Measurements from ENCODE around the gene PYGL. TPM values are rescaled to one million over a fixed set of nuclear protein-coding genes. Genes with fewer than 3 reads are reported as not detected.

The PYGL gene
- total RNA-seq, 2 donors from 2014 or later = 15.4 to 23.6 TPM

GRCh38 chr14:50955373-50956043, 11.2 kb upstream of the PYGL start:
- Histone ChIP-seq H3K27ac (no peak overlapping the region), H3K4me1 (replicated peaks) (no peaks in the 10 kb centered on the region), H3K9me3 (no peaks in the 10 kb centered on the region), H3K4me3 (no peak overlapping the region), H3K27me3 (replicated peaks; ENCODE audit: insufficient read depth) (no peaks in the 10 kb centered on the region), H3K36me3 (no peaks in the 10 kb centered on the region)
- WGBS = 49% methylated on average over 5 of the region's 5 CpGs
- TF ChIP-seq POLR2A (IDR thresholded peaks at IDR 0.05) = no peak
- no peak for TF ChIP-seq POLR2AphosphoS5 (IDR thresholded peaks at IDR 0.05)
- TF ChIP-seq CTCF (IDR thresholded peaks at IDR 0.05) = peak in 2 of 4 experiments; percentile 27 to 54
- peak; percentile 66 for DNase-seq (ENCODE audit: low spot score)
- intact Hi-C loops (cut with DNase I) = loop anchor here (2.0 to 10.0 kb wide), 2 partner anchors 263 to 829 kb away; no protein-coding TSS in a partner anchor

DNA sequence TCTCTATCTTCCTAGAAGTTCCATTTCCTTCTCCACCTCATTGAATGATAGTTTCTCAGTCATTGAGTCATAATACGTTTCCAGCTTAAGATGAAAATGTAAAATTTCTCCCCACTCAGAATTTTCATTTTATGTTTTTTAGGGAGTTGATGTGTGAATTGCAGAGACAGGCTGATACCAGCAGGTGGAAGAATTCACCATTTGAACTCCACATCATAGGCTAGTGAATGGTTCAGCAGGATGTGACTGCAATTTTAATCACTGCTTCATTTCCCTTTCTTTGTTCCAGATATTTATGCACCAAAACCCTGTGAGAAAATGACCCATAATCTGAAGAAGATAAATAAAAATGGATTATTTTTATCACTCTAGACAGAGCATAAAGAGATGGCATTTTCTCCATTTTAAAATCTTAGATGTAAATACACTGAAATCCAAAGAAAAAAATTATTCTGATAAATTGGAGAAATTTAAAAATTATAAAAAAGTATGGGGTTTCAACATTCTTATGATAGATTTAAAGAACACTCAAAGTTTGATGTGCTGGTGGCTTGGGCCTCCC, 10.6 kb upstream of the PYGL start:
- no peak for TF ChIP-seq POLR2AphosphoS5 (IDR thresholded peaks at IDR 0.05)
- TF ChIP-seq CTCF (IDR thresholded peaks at IDR 0.05) = peak; percentile 18 to 70 (median 50)
- Histone ChIP-seq H3K27me3 (replicated peaks; ENCODE audit: insufficient read depth) (no peaks in the 10 kb centered on the region), H3K4me1 (replicated peaks) (no peaks in the 10 kb centered on the region), H3K4me3 (no peak overlapping the region), H3K36me3 (no peaks in the 10 kb centered on the region), H3K27ac (no peak overlapping the region), H3K9me3 (no peaks in the 10 kb centered on the region)
- WGBS = 25% methylated on average over 1 of the region's 1 CpG
- DNase-seq (ENCODE audit: low spot score) = no peak
- intact Hi-C loops (cut with DNase I) = loop anchor here (2.0 to 10.0 kb wide), 2 partner anchors 264 to 830 kb away; no protein-coding TSS in a partner anchor

- TF ChIP-seq POLR2AphosphoS5 (IDR thresholded peaks at IDR 0.05) = no peak
- no peak for TF ChIP-seq POLR2A (IDR thresholded peaks at IDR 0.05)
- TF ChIP-seq CTCF (IDR thresholded peaks at IDR 0.05) = no peak
- Histone ChIP-seq H3K27me3 (replicated peaks; ENCODE audit: insufficient read depth) (no peaks in the 10 kb centered on the region), H3K27ac (no peak overlapping the region), H3K36me3 (no peaks in the 10 kb centered on the region), H3K4me3 (no peak overlapping the region), H3K4me1 (replicated peaks) (no peaks in the 10 kb centered on the region), H3K9me3 (no peaks in the 10 kb centered on the region)
- intact Hi-C loops (cut with DNase I) = loop anchor here (10.0 kb wide), 1 partner anchor 831 kb away; no protein-coding TSS in a partner anchor
- DNase-seq (ENCODE audit: low spot score) = no peak
- WGBS = 81% methylated on average over 1 of the region's 1 CpG
These were observed 9.2 kb upstream of the PYGL start for GRCh38 chr14:50953502-50953901.

DNA sequence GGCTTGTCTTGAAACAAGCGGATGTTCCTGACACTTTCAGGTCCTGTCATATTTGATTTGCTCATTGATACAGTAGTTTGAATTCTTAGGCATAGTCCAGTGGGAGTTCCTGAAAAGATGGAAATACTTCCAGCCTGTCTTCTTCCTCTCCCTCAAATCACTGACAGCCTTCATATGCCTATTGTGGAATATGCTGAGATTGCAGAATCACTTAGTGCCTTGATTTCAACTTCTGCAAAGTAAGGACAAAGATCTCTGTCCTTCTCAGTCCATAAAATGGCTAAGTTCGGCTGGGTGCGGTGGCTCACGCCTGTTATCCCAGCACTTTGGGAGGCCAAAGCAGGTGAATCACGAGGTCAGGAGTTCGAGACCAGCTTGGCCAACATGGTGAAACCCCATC, 6.7 kb upstream of the PYGL start:
- 95% methylated on average over 6 of the region's 6 CpGs for WGBS
- Histone ChIP-seq H3K9me3 (no peaks in the 10 kb centered on the region), H3K27ac (no peak overlapping the region), H3K36me3 (no peaks in the 10 kb centered on the region), H3K4me3 (no peak overlapping the region), H3K27me3 (replicated peaks; ENCODE audit: insufficient read depth) (no peaks in the 10 kb centered on the region), H3K4me1 (replicated peaks) (no peaks in the 10 kb centered on the region)
- TF ChIP-seq POLR2AphosphoS5 (IDR thresholded peaks at IDR 0.05) (no peak), CTCF (IDR thresholded peaks at IDR 0.05) (no peak), POLR2A (IDR thresholded peaks at IDR 0.05) (no peak)
- DNase-seq (ENCODE audit: low spot score) = no peak
- intact Hi-C loops (cut with DNase I) = loop anchor here (10.0 kb wide), 1 partner anchor 834 kb away; no protein-coding TSS in a partner anchor

DNA sequence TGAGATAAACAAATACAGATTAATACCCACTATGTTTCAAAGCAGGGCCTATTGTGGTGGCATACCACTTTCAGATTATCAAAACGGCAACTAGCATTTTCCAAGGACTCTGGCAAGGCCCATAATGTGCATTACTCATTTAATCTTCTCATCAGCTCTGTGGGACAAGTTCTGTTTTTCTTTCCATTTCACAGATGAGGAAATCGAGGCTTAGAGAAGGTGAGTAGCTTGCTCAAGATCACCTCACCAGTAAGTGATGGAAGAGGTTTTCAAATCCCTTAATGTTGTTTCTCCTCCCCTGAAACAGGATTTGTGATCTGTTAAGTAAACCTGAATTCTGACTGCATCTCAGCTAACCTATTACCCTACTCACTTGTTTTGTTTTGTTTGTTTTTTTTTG, 3.9 kb upstream of the PYGL start:
- 70% methylated on average over 2 of the region's 2 CpGs for WGBS
- no peak for DNase-seq (ENCODE audit: low spot score)
- Histone ChIP-seq H3K9me3 (no peaks in the 10 kb centered on the region), H3K4me1 (replicated peaks) (no peaks in the 10 kb centered on the region), H3K27ac (peak overlapping the region in 1 of 2 donors; percentile 24), H3K36me3 (no peaks in the 10 kb centered on the region), H3K27me3 (replicated peaks; ENCODE audit: insufficient read depth) (no peaks in the 10 kb centered on the region), H3K4me3 (no peak overlapping the region)
- no peak for TF ChIP-seq POLR2A (IDR thresholded peaks at IDR 0.05)
- TF ChIP-seq POLR2AphosphoS5 (IDR thresholded peaks at IDR 0.05) = no peak
- no peak for TF ChIP-seq CTCF (IDR thresholded peaks at IDR 0.05)
- intact Hi-C loops (cut with DNase I) = no loop called here
